Measurements from ENCODE around the gene TTC23.

- TF ChIP-seq CTCF (IDR thresholded peaks at IDR 0.05) (no peak), POLR2A (IDR thresholded peaks at IDR 0.05) (no peak)
Measured at GRCh38 chr15:99247062-99247461, 2.3 kb downstream of the TTC23 start.

Measured in thyroid gland (tissue), 4 donors.